GM23338 (cell line): ENCODE measurements around the gene LLGL2. TPM values are rescaled to one million over a fixed set of nuclear protein-coding genes. Genes with fewer than 3 reads are reported as not detected.

ENCODE experiments used
- ATAC-seq: fragments of 200-7000 bp; cut with Tn5 transposase; 3 replicates; pipeline ENCODE4 v1.9.1; 2020
- DNase-seq: peaks from one replicate; pipeline ENCODE4 v3.0.0-alpha.2; 2015; ENCODE audit warnings: low spot score
- H2AFZ ChIP-seq: fragments of 200-600 bp; sonication (generic); 2 replicates; pipeline ENCODE4 v1.8.0; 2016; ENCODE audit warnings: antibody characterized with exemption, mild to moderate bottlenecking, moderate library complexity
- H3F3A ChIP-seq: fragments of 200-600 bp; sonication (generic); replicated peaks from 2 replicates; pipeline ENCODE4 v1.8.0; 2017; ENCODE audit warnings: antibody characterized with exemption, mixed run types, low read depth
- H3K27ac ChIP-seq: fragments of 200-600 bp; sonication (generic); 2 replicates; pipeline ENCODE4 v1.6.1; 2016; ENCODE audit warnings: low read depth
- H3K27me3 ChIP-seq: fragments of 200-600 bp; sonication (generic); 2 replicates; pipeline ENCODE4 v1.8.0; 2016; ENCODE audit warnings: mild to moderate bottlenecking, mixed run types, moderate library complexity; ENCODE audit not compliant: insufficient read depth
- H3K36me3 ChIP-seq: fragments of 200-600 bp; sonication (generic); 2 replicates; pipeline ENCODE4 v1.8.0; 2016; ENCODE audit warnings: mild to moderate bottlenecking; ENCODE audit not compliant: insufficient read depth
- H3K4me1 ChIP-seq: fragments of 200-600 bp; sonication (generic); 2 replicates; pipeline ENCODE4 v1.8.0; 2016; ENCODE audit warnings: mild to moderate bottlenecking, moderate library complexity; ENCODE audit not compliant: insufficient read depth
- H3K4me2 ChIP-seq: fragments of 200-600 bp; sonication (generic); 2 replicates; pipeline ENCODE4 v1.7.1; 2017; ENCODE audit warnings: mixed run types
- H3K4me3 ChIP-seq: fragments of 200-600 bp; sonication (generic); 2 replicates; pipeline ENCODE4 v1.6.1; 2016; ENCODE audit warnings: mixed run types
- H3K79me2 ChIP-seq: fragments of 200-600 bp; sonication (generic); replicated peaks from 2 replicates; pipeline ENCODE4 v1.8.0; 2017; ENCODE audit warnings: mild to moderate bottlenecking; ENCODE audit not compliant: insufficient read depth
- H3K9me2 ChIP-seq: fragments of 200-600 bp; sonication (generic); 2 replicates; pipeline ENCODE4 v1.8.0; 2017; ENCODE audit not compliant: insufficient read depth
- H4K20me1 ChIP-seq: fragments of 200-600 bp; sonication (generic); replicated peaks from 2 replicates; pipeline ENCODE4 v1.8.0; 2017; ENCODE audit warnings: mild to moderate bottlenecking; ENCODE audit not compliant: insufficient read depth
- H3K27ac Mint-ChIP-seq: 2 replicates; pipeline ENCODE4 v1.8.0; 2020; ENCODE audit warnings: inconsistent platforms, mild to moderate bottlenecking, moderate library complexity, mixed read lengths
- H3K27me3 Mint-ChIP-seq: 3 replicates; pipeline ENCODE4 v1.8.0; 2022; ENCODE audit warnings: low read depth, mild to moderate bottlenecking, moderate library complexity, mixed read lengths, inconsistent platforms; ENCODE audit not compliant: insufficient read depth, poor library complexity
- H3K36me3 Mint-ChIP-seq: 3 replicates; pipeline ENCODE4 v1.8.0; 2021; ENCODE audit warnings: low read depth, mild to moderate bottlenecking, inconsistent platforms, moderate library complexity, mixed read lengths
- H3K4me1 Mint-ChIP-seq: 3 replicates; pipeline ENCODE4 v1.8.0; 2020; ENCODE audit warnings: mild to moderate bottlenecking, inconsistent platforms, mixed read lengths
- H3K4me3 Mint-ChIP-seq: 3 replicates; pipeline ENCODE4 v1.8.0; 2021; ENCODE audit warnings: moderate library complexity, mild to moderate bottlenecking, inconsistent platforms, mixed read lengths
- H3K9me3 Mint-ChIP-seq: 3 replicates; pipeline ENCODE4 v1.8.0; 2020; ENCODE audit warnings: moderate library complexity, mild to moderate bottlenecking, inconsistent platforms, mixed read lengths
- CREB1 ChIP-seq: fragments of 250-450 bp; sonication (Bioruptor Pico); IDR thresholded peaks from 2 replicates; pipeline ENCODE4 v1.5.0; 2020; ENCODE audit warnings: low read depth, mild to moderate bottlenecking, moderate library complexity
- CTCF ChIP-seq, 2 experiments: fragments of 200-600 bp in 1 of 2; sonication (generic) in 1 of 2; conservative IDR thresholded peaks; 2 replicates each; pipeline versions ENCODE4 v1.5.1 to v1.6.1; 2016 to 2017; ENCODE audit warnings: antibody characterized with exemption in 2 of 2, low read depth in 2 of 2, mild to moderate bottlenecking in 2 of 2, moderate library complexity in 1 of 2
- ETS1 ChIP-seq: IDR thresholded peaks from 2 replicates; pipeline ENCODE4 v1.6.1; 2016; ENCODE audit warnings: antibody characterized with exemption
- EZH2 ChIP-seq: fragments of 200-600 bp; sonication (generic); IDR thresholded peaks from one replicate; pipeline ENCODE4 v1.8.0; 2017; ENCODE audit warnings: antibody characterized with exemption, mild to moderate bottlenecking, low read depth; ENCODE audit not compliant: unreplicated experiment
- EZH2phosphoT487 ChIP-seq: fragments of 200-600 bp; sonication (generic); IDR thresholded peaks from one replicate; pipeline ENCODE4 v1.8.1; 2018; ENCODE audit warnings: antibody characterized with exemption; ENCODE audit not compliant: unreplicated experiment
- JUNB ChIP-seq: IDR thresholded peaks from one replicate; pipeline ENCODE4 v1.6.1; 2016; ENCODE audit warnings: antibody characterized with exemption; ENCODE audit not compliant: unreplicated experiment
- NANOG ChIP-seq: IDR thresholded peaks from 2 replicates; pipeline ENCODE4 v1.6.1; 2016; ENCODE audit warnings: antibody characterized with exemption, borderline replicate concordance
- POLR2AphosphoS5 ChIP-seq: IDR thresholded peaks from 2 replicates; pipeline ENCODE4 v1.6.1; 2016; ENCODE audit warnings: antibody characterized with exemption, low read depth
- REST ChIP-seq: IDR thresholded peaks from one replicate; pipeline ENCODE4 v1.6.1; 2018; ENCODE audit warnings: antibody characterized with exemption; ENCODE audit not compliant: unreplicated experiment
- STAT1 ChIP-seq: IDR thresholded peaks from one replicate; pipeline ENCODE4 v1.6.1; 2016; ENCODE audit warnings: antibody characterized with exemption; ENCODE audit not compliant: unreplicated experiment
- ZNF114 ChIP-seq: fragments of 250-450 bp; sonication (Bioruptor Pico); IDR thresholded peaks from 2 replicates; pipeline ENCODE4 v1.5.0; 2020; ENCODE audit warnings: mild to moderate bottlenecking, moderate library complexity
- ZNF331 ChIP-seq: fragments of 250-450 bp; sonication (Bioruptor Pico); IDR thresholded peaks from 2 replicates; pipeline ENCODE4 v1.5.0; 2020; ENCODE audit warnings: low read depth, mild to moderate bottlenecking, moderate library complexity
- polyA plus RNA-seq: library from polyadenylated mRNA; unstranded; fragments of >200 nt; fragmentation: Nextera tagmentation; extraction: Ambion mirVana; gene quantifications from 2 replicates; pipeline ENCODE4 v1.2.1, GENCODE V29; 2016
- total RNA-seq: library from RNA; depleted of rRNA; stranded (reverse); fragments of >200 nt; shearing (Covaris generic); gene quantifications from 2 replicates; pipeline ENCODE4 v1.2.3, GENCODE V29; 2014

Gene LLGL2
- total and polyA plus RNA-seq, 2 experiments from 2014 or later, result 62.5 to 78.5 TPM

- H3F3A ChIP-seq, result peaks cover 15% of the 10 kb centered on the region
- peaks cover 18% of the 10 kb centered on the region for H3K79me2 ChIP-seq
- H3K9me3 Mint-ChIP-seq, result no peaks in the 10 kb centered on the region
- H3K36me3 ChIP-seq, result peaks cover 8% of the 10 kb centered on the region
- peaks cover 34% of the 10 kb centered on the region for H3K36me3 Mint-ChIP-seq
- H3K4me2 ChIP-seq, result no peak overlapping the region
- H3K27me3 Mint-ChIP-seq, result peaks cover 17% of the 10 kb centered on the region
- H4K20me1 ChIP-seq, result peaks cover 10% of the 10 kb centered on the region
- 0 out of 3 replicates have a peak overlapping the region, but pooled peaks have one; percentile 76 for H3K4me3 Mint-ChIP-seq
- H3K27ac ChIP-seq, result no peak overlapping the region
- peaks cover 15% of the 10 kb centered on the region; the same call in 1 of the 2 replicates for H3K4me1 ChIP-seq
- peaks cover 6% of the 10 kb centered on the region; the same call in 1 of the 2 replicates for H3K27me3 ChIP-seq
- ATAC-seq, result no peak
- TF ChIP-seq EZH2phosphoT487 (no peak), ETS1 (no peak), JUNB (no peak), STAT1 (no peak), EZH2 (no peak), POLR2AphosphoS5 (no peak), NANOG (no peak), ZNF114 (CRISPR knock-in tag) (no peak), CREB1 (CRISPR knock-in tag) (no peak), CTCF (conservative IDR thresholded peaks at IDR 0.05; ENCODE audit: low read depth in 2 of 2) (no peak), REST (no peak), ZNF331 (CRISPR knock-in tag) (no peak)
- no peak overlapping the region for H3K4me3 ChIP-seq
- no peak overlapping the region for H2AFZ ChIP-seq
- no peak for DNase-seq
- H3K27ac Mint-ChIP-seq, result no peak overlapping the region
- H3K4me1 Mint-ChIP-seq, result peaks cover 16% of the 10 kb centered on the region
- H3K9me2 ChIP-seq, result no peaks in the 10 kb centered on the region
Observed at GRCh38 chr17:75523647-75524046, 1.9 kb upstream of the LLGL2 start.
